Body of pancreas (tissue), 4 donors: ENCODE data around the gene RPL12.
A peak's percentile ranks its signal among the peaks of the same experiment; 100 is the strongest.

Experiments
- CTCF ChIP-seq, 7 experiments: fragments of 450-650 bp in 4 of 7; fragments of 200-600 bp in 3 of 7; sonication (generic) in 3 of 7; IDR thresholded peaks; one replicate each; pipeline ENCODE4 v1.5.1; 2016 to 2019; ENCODE audit warnings: antibody characterized with exemption in 7 of 7
- POLR2A ChIP-seq, 3 donors: fragments of 450-650 bp; IDR thresholded peaks; one replicate each; pipeline ENCODE4 v1.6.1; 2016; ENCODE audit warnings: antibody characterized with exemption in 3 of 3, mild to moderate bottlenecking in 2 of 3

GRCh38 chr9:127455324-127455992, 4.3 kb upstream of the RPL12 start:
- TF ChIP-seq POLR2A (IDR thresholded peaks at IDR 0.05): no peak
- TF ChIP-seq CTCF (IDR thresholded peaks at IDR 0.05): peak in 6 of 7 experiments; percentile 14 to 36 (median 27)
